ENCODE data around the gene FXYD4. TPM values are rescaled to one million over a fixed set of nuclear protein-coding genes. Genes with fewer than 3 reads are reported as not detected.

The FXYD4 gene
- total RNA-seq, 2 experiments from 2014 or later, result not detected

GRCh38 chr10:43350156-43350555 lies 21.3 kb upstream of the FXYD4 start:
- Mint-ChIP-seq H3K27me3 (peaks cover 14% of the 10 kb centered on the region), H3K9me3 (no peaks in the 10 kb centered on the region), H3K4me3 (no peak overlapping the region), H3K27ac (no peak overlapping the region), H3K4me1 (peaks cover 50% of the 10 kb centered on the region), H3K36me3 (ENCODE audit: low read depth) (peaks cover 3% of the 10 kb centered on the region)
- ChIA-PET POLR2A (no interaction called here), CTCF (interaction anchor here (1.2 kb wide), 2 partner anchors 63 to 145 kb away, joined by 3 to 4 read pairs; no protein-coding TSS in a partner anchor)
- DNase-seq, result no peak

- no peak overlapping the region for H3K4me3 Mint-ChIP-seq
- H3K9me3 Mint-ChIP-seq, result no peaks in the 10 kb centered on the region
- ChIA-PET CTCF (interaction anchor here (1.2 kb wide), 2 partner anchors 63 to 146 kb away, joined by 3 to 4 read pairs; no protein-coding TSS in a partner anchor), POLR2A (interaction anchor here (1.1 kb wide), 1 partner anchor 51 kb away, joined by 3 read pairs; no protein-coding TSS in a partner anchor)
- no peak for DNase-seq
- no peak overlapping the region for H3K27ac Mint-ChIP-seq
- peaks cover 53% of the 10 kb centered on the region for H3K4me1 Mint-ChIP-seq
- peaks cover 3% of the 10 kb centered on the region for H3K36me3 Mint-ChIP-seq (ENCODE audit: low read depth)
- peaks cover 14% of the 10 kb centered on the region for H3K27me3 Mint-ChIP-seq
Measured at GRCh38 chr10:43350686-43351085, 20.8 kb upstream of the FXYD4 start.

- Mint-ChIP-seq H3K9me3 (no peaks in the 10 kb centered on the region), H3K27ac (no peak overlapping the region), H3K4me3 (no peak overlapping the region), H3K4me1 (peaks cover 58% of the 10 kb centered on the region), H3K36me3 (ENCODE audit: low read depth) (peaks cover 3% of the 10 kb centered on the region), H3K27me3 (peaks cover 14% of the 10 kb centered on the region)
- CTCF ChIA-PET, result interaction anchor here (0.6 to 1.2 kb wide), 4 partner anchors 61 to 149 kb away, joined by 3 to 4 read pairs (median 4); no protein-coding TSS in a partner anchor
- DNase-seq, result no peak
- POLR2A ChIA-PET, result interaction anchor here (1.1 kb wide), 1 partner anchor 52 kb away, joined by 3 read pairs; no protein-coding TSS in a partner anchor
Measured at GRCh38 chr10:43351301-43351700, 20.1 kb upstream of the FXYD4 start.

- Mint-ChIP-seq H3K4me1 (peaks cover 57% of the 10 kb centered on the region), H3K27ac (no peak overlapping the region), H3K9me3 (no peaks in the 10 kb centered on the region), H3K4me3 (no peak overlapping the region), H3K36me3 (ENCODE audit: low read depth) (peaks cover 3% of the 10 kb centered on the region), H3K27me3 (peaks cover 14% of the 10 kb centered on the region)
- DNase-seq, result no peak
- POLR2A ChIA-PET, result interaction anchor here (1.8 to 2.4 kb wide), 3 partner anchors 43 to 66 kb away, joined by 4 to 7 read pairs (median 7); no protein-coding TSS in a partner anchor
- CTCF ChIA-PET, result interaction anchor here (0.7 to 2.1 kb wide), 4 partner anchors 60 to 151 kb away, joined by 3 to 10 read pairs (median 5); no protein-coding TSS in a partner anchor
Measured at GRCh38 chr10:43352951-43353350, 18.5 kb upstream of the FXYD4 start.

GRCh38 chr10:43353495-43354329 lies 17.7 kb upstream of the FXYD4 start:
- peaks cover 49% of the 10 kb centered on the region for H3K4me1 Mint-ChIP-seq
- peaks cover 14% of the 10 kb centered on the region for H3K27me3 Mint-ChIP-seq
- ChIA-PET POLR2A (interaction anchor here (0.6 to 2.4 kb wide), 5 partner anchors 28 to 66 kb away, joined by 3 to 7 read pairs (median 4); partner anchors contain the start of gene HNRNPF), CTCF (interaction anchor here (0.7 to 2.1 kb wide), 7 partner anchors 54 to 152 kb away, joined by 3 to 10 read pairs (median 4); no protein-coding TSS in a partner anchor)
- peaks cover 1% of the 10 kb centered on the region for H3K36me3 Mint-ChIP-seq (ENCODE audit: low read depth)
- no peak overlapping the region for H3K4me3 Mint-ChIP-seq
- no peak overlapping the region for H3K27ac Mint-ChIP-seq
- no peaks in the 10 kb centered on the region for H3K9me3 Mint-ChIP-seq
- DNase-seq, result no peak

- no peak overlapping the region for H3K4me3 Mint-ChIP-seq
- no peak for DNase-seq
- ChIA-PET CTCF (interaction anchor here (0.9 to 2.1 kb wide), 6 partner anchors 9 to 153 kb away, joined by 3 to 7 read pairs (median 4); no protein-coding TSS in a partner anchor), POLR2A (interaction anchor here (1.3 to 2.4 kb wide), 4 partner anchors 42 to 67 kb away, joined by 3 to 7 read pairs (median 6); partner anchors contain the start of gene HNRNPF)
- peaks cover 14% of the 10 kb centered on the region for H3K27me3 Mint-ChIP-seq
- no peak overlapping the region for H3K27ac Mint-ChIP-seq
- H3K36me3 Mint-ChIP-seq (ENCODE audit: low read depth), result no peaks in the 10 kb centered on the region
- H3K4me1 Mint-ChIP-seq, result peaks cover 46% of the 10 kb centered on the region
- H3K9me3 Mint-ChIP-seq, result no peaks in the 10 kb centered on the region
Measured at GRCh38 chr10:43354330-43354635, 17.2 kb upstream of the FXYD4 start.

GRCh38 chr10:43354879-43355380 lies 16.5 kb upstream of the FXYD4 start:
- Mint-ChIP-seq H3K9me3 (no peaks in the 10 kb centered on the region), H3K4me3 (no peak overlapping the region), H3K27me3 (peaks cover 14% of the 10 kb centered on the region), H3K4me1 (peaks cover 47% of the 10 kb centered on the region), H3K27ac (peak overlapping the region; percentile 5), H3K36me3 (ENCODE audit: low read depth) (peaks cover 1% of the 10 kb centered on the region)
- DNase-seq, result no peak
- CTCF ChIA-PET, result interaction anchor here (0.7 to 1.8 kb wide), 10 partner anchors 8 to 150 kb away, joined by 3 to 7 read pairs (median 4); partner anchors contain the start of gene RASGEF1A
- POLR2A ChIA-PET, result interaction anchor here (0.7 to 2.4 kb wide), 4 partner anchors 24 to 68 kb away, joined by 3 to 7 read pairs (median 4); partner anchors contain the start of gene HNRNPF

GRCh38 chr10:43355749-43356371 lies 15.6 kb upstream of the FXYD4 start:
- peak; percentile 54 for DNase-seq
- H3K27ac Mint-ChIP-seq, result peak overlapping the region; percentile 90
- CTCF ChIA-PET, result interaction anchor here (0.5 to 2.5 kb wide), 10 partner anchors 8 to 134 kb away, joined by 3 to 18 read pairs (median 4); no protein-coding TSS in a partner anchor

GRCh38 chr10:43360086-43360485 lies 11.3 kb upstream of the FXYD4 start:
- DNase-seq, result no peak
- ChIA-PET CTCF (interaction anchor here (0.7 to 3.2 kb wide), 5 partner anchors 12 to 104 kb away, joined by 3 to 12 read pairs (median 3); no protein-coding TSS in a partner anchor), POLR2A (interaction anchor here (1.1 to 2.5 kb wide), 5 partner anchors 20 to 47 kb away, joined by 3 to 12 read pairs (median 5); no protein-coding TSS in a partner anchor)
- Mint-ChIP-seq H3K36me3 (ENCODE audit: low read depth) (peaks cover 19% of the 10 kb centered on the region), H3K27ac (peak overlapping the region; percentile 88), H3K9me3 (no peaks in the 10 kb centered on the region), H3K27me3 (no peaks in the 10 kb centered on the region), H3K4me1 (peaks cover 53% of the 10 kb centered on the region), H3K4me3 (peak overlapping the region; percentile 56)

More at GRCh38 chr10:43355749-43356371, 15.6 kb upstream of the FXYD4 start:
- Mint-ChIP-seq H3K27me3 (peaks cover 5% of the 10 kb centered on the region), H3K4me3 (peak overlapping the region; percentile 47), H3K9me3 (no peaks in the 10 kb centered on the region), H3K36me3 (ENCODE audit: low read depth) (peaks cover 6% of the 10 kb centered on the region), H3K4me1 (peaks cover 46% of the 10 kb centered on the region)
- POLR2A ChIA-PET, result interaction anchor here (0.8 to 1.7 kb wide), 12 partner anchors 41 to 235 kb away, joined by 3 to 8 read pairs (median 3); partner anchors contain the start of genes CSGALNACT2 and HNRNPF

- Mint-ChIP-seq H3K4me1 (peaks cover 40% of the 10 kb centered on the region), H3K27me3 (no peaks in the 10 kb centered on the region), H3K27ac (peak overlapping the region; percentile 88), H3K9me3 (no peaks in the 10 kb centered on the region), H3K36me3 (ENCODE audit: low read depth) (peaks cover 19% of the 10 kb centered on the region), H3K4me3 (peak overlapping the region; percentile 91)
- CTCF ChIA-PET, result interaction anchor here (0.9 to 3.2 kb wide), 7 partner anchors 13 to 157 kb away, joined by 3 to 12 read pairs (median 3); partner anchors contain the start of gene ZNF487
- DNase-seq, result peak; percentile 39
- POLR2A ChIA-PET, result interaction anchor here (0.6 to 2.8 kb wide), 16 partner anchors 9 to 241 kb away, joined by 3 to 37 read pairs (median 4); partner anchors contain the start of genes CSGALNACT2, FXYD4 and HNRNPF
Measured at GRCh38 chr10:43361547-43362190, 9.8 kb upstream of the FXYD4 start.

GRCh38 chr10:43362191-43362839 lies 9.1 kb upstream of the FXYD4 start:
- H3K36me3 Mint-ChIP-seq (ENCODE audit: low read depth), result peaks cover 19% of the 10 kb centered on the region
- no peaks in the 10 kb centered on the region for H3K9me3 Mint-ChIP-seq
- H3K4me3 Mint-ChIP-seq, result peak overlapping the region; percentile 91
- POLR2A ChIA-PET, result interaction anchor here (0.6 to 2.8 kb wide), 14 partner anchors 9 to 241 kb away, joined by 3 to 37 read pairs (median 4); partner anchors contain the start of genes CSGALNACT2, FXYD4 and HNRNPF
- H3K4me1 Mint-ChIP-seq, result peaks cover 37% of the 10 kb centered on the region
- no peaks in the 10 kb centered on the region for H3K27me3 Mint-ChIP-seq
- H3K27ac Mint-ChIP-seq, result peak overlapping the region; percentile 88
- DNase-seq, result peak; percentile 99
- CTCF ChIA-PET, result interaction anchor here (0.7 to 3.2 kb wide), 8 partner anchors 10 to 158 kb away, joined by 3 to 12 read pairs (median 3); partner anchors contain the start of gene ZNF487

All from activated CD4-positive, alpha-beta memory T cell treated with anti-CD3 and anti-CD28 coated beads, Interleukin-2, amount 10 ng/mL, durations not matched to agents 7 days and 5 days (primary cell).